GM10248 (cell line): Measurements from ENCODE around the gene S1PR3.

ENCODE experiments used
- CTCF ChIA-PET: fragments of 300-600 bp; sonication (Branson Sonifier 250); formaldehyde crosslinking; extraction: SDS; loops from one replicate; lab custom pipeline; 2021; ENCODE audit warnings: antibody characterized with exemption; lab: Yijun Ruan, JAX
- POLR2A ChIA-PET: fragments of 350-650 bp; sonication (Branson Sonifier 250); formaldehyde crosslinking; extraction: SDS; loops from one replicate; lab custom pipeline; 2020; ENCODE audit warnings: antibody characterized with exemption; lab: Yijun Ruan, JAX
- DNase-seq: peaks from one replicate; pipeline ENCODE4 v3.0.0; 2012; ENCODE audit errors: extremely low spot score
- TF ChIP-seq, protein P1 (sequence below): IDR thresholded peaks from 2 replicates; pipeline ENCODE4 v1.5.1; 2012; ENCODE audit warnings: mild to moderate bottlenecking, low read depth; ENCODE audit errors: extremely low read depth, missing control alignments, control extremely low read depth

Gene S1PR3

DNA sequence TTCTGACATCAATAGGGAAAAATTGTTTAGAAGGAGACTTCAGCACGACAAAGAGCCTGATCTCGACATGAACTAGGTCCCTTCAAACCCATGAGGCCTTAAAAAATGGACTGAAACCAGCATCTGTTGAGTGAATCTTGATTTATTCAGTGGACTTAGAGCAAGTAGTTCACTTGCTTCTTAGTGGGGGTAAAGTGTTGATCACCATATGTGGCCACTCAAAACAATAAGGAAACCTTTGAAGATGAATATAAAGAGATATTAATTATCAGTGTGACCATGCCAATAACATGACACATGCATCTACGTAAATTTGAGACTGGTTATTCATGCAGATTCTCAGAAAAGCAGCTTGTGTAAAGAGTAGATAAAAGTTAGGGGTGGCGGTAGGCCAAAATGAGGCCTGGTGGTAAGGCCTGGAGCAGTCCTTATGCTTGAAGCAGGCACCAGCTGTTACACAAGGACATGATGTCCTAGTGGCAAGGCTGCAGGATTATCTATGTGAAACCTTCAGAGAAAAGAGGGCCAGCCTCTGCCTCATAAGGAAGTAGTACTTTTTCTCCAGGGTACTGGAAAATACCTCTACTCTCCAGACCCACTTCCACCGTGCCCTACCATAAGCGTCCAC is 61.3 kb downstream of the S1PR3 start:
- DNase-seq, result no peak
- TF ChIP-seq, protein P1, sequence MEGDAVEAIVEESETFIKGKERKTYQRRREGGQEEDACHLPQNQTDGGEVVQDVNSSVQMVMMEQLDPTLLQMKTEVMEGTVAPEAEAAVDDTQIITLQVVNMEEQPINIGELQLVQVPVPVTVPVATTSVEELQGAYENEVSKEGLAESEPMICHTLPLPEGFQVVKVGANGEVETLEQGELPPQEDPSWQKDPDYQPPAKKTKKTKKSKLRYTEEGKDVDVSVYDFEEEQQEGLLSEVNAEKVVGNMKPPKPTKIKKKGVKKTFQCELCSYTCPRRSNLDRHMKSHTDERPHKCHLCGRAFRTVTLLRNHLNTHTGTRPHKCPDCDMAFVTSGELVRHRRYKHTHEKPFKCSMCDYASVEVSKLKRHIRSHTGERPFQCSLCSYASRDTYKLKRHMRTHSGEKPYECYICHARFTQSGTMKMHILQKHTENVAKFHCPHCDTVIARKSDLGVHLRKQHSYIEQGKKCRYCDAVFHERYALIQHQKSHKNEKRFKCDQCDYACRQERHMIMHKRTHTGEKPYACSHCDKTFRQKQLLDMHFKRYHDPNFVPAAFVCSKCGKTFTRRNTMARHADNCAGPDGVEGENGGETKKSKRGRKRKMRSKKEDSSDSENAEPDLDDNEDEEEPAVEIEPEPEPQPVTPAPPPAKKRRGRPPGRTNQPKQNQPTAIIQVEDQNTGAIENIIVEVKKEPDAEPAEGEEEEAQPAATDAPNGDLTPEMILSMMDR, result no peak
- POLR2A ChIA-PET, result no interaction called here
- CTCF ChIA-PET, result interaction anchor here (0.7 to 1.5 kb wide), 2 partner anchors 12 to 86 kb away, joined by 3 to 4 read pairs; no protein-coding TSS in a partner anchor

DNA sequence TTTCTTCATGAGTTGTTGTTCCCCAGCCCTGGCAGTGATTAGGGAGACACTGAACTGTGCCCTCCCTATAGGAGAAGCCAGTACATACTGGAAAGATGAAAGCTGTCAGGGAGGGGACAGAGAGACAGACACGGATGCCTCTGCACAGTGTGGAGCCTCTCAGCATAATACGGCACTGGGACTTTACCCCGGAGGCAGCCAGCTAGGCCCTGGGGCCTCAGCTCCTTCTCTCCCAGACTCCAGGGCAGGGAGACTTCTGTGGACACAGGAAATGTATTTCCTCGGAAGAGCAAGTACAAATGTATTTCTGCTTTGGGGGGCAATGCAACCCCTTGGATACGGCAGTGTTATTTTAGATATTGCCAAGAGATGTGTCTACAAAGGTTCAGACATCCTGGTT is 62.0 kb downstream of the S1PR3 start:
- TF ChIP-seq, protein P1, result no peak
- CTCF ChIA-PET, result interaction anchor here (1.5 kb wide), 1 partner anchor 85 kb away, joined by 3 read pairs; no protein-coding TSS in a partner anchor
- DNase-seq, result no peak
- POLR2A ChIA-PET, result no interaction called here
